ENCODE measurements around the gene MBNL3.

GRCh38 chrX:132406106-132406505 lies 82.7 kb downstream of the MBNL3 start:
- TF ChIP-seq CTCF (IDR thresholded peaks at IDR 0.05; ENCODE audit: low read length) (no peak), EZH2 (IDR thresholded peaks at IDR 0.05; ENCODE audit: borderline replicate concordance, low read length) (no peak)

All from OCI-LY1 (cell line).